ENCODE results near the gene MSANTD3.

DNA sequence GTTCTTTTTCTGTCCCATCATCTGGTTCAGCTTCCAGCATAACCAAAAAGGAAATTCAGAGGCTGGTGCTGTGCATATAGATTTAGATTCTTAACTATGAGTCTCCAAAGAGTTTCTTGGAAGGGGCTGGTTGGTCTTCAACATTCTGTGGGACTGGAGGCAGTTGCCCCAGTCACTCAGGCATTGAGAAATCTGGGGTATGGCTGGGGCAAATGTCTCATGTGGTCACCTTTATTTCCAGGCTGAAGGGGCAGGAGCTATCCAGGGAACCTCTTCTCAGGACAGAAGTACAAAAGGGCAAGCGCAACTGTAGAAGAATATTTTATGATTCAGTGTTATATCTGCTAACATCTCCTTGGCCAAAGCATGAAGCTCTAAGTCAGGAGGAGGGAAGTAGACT, 30.6 kb downstream of the MSANTD3 start:
- TF ChIP-seq CTCF (IDR thresholded peaks at IDR 0.05) = no peak
- no peak for TF ChIP-seq ZFX (IDR thresholded peaks at IDR 0.05; ENCODE audit: borderline replicate concordance)
